GM19452 (cell line): ENCODE results near the gene SCRN2.

ENCODE experiments used
- ATAC-seq: cut with Tn5 transposase; IDR thresholded peaks from one replicate; pipeline ENCODE4 v1.9.1; 2021; ENCODE audit not compliant: unreplicated experiment

Gene SCRN2

DNA sequence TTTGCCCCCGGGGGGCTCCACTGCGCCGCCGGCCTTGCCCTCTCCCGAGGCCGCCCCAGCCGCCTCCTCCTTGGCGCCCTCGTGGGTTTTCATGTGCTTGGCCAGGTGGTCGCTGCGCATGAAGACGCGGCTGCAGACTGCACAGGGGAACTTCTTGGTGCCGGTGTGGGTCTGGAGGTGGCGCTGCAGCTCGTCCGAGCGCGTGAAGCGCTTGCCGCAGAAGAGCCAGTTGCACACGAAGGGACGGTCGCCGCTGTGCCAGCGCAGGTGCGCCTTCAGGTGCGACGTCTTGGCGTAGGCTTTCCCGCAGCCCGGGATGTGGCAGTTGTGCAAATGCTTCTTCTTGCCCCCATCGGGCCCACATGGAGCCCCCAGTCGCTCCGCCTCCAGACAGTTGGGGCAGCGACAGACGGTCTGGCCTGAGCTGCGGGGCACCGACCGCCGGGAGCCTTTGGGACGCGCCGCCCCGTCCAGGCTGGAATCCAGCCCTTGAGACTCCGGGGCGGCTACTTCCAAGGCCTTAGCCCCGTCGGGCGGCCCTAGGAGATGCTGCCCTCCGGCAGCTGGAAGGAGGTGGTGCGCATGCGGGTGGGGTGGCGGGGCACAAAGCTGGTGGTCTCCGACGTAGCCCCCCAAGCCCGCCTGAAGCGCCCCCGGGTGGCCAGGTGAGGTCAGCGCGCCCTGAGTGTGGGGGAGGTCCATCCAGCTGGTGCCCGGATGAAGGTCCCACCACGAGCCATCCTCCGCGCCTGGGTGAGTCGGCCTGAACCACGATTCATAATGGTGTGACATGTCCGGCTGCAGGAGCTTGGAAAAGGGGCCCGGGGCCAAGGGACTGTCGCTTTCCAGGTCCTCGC is 6.5 kb upstream of the SCRN2 start:
- no peak for ATAC-seq

- no peak for ATAC-seq
Observed at GRCh38 chr17:47846716-47847340, 5.8 kb upstream of the SCRN2 start.

- no peak for ATAC-seq
Observed at GRCh38 chr17:47845716-47846075, 4.6 kb upstream of the SCRN2 start.

DNA sequence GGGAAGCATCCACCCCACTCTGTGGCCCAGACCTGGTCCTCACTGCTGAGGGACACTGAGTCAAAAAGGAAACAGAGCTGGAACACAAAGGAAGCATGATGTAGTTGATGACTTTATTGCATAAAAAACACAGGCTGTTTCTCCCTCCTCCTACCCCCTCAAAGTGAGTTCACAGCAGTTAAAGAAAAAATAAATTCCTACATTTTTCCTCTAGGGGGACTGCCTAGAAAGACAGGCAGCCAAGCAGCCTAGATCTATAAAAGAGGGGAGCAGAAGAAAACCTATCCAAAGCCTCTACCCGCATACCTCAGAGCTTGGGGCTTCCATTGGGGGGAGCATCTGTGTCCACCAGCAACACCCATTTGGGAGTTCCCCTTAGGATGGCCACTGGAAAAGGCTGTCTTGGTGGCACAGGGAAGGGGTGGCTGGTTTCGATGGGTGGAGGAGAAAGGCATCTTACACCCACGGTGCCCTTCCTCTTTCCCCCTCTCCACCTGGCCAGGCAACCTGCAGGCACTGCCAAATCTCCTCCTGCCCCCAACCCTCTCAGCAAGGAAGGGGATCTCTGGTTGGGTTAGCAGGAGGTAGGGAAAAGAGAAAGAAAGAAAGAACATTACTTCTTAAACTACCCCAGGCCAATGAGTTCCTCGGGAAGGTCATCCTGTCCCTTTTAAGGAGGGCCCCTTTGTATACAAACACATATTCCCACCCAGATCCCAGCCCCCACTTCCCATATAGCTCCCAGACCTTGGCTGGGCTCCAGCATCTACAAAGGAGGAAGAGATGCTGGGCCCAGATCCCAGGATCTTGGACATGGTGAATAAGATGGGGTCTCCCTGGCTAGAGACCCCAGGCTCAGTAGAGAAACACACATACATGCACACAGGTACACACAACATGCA is 4.0 kb upstream of the SCRN2 start:
- no peak for ATAC-seq

DNA sequence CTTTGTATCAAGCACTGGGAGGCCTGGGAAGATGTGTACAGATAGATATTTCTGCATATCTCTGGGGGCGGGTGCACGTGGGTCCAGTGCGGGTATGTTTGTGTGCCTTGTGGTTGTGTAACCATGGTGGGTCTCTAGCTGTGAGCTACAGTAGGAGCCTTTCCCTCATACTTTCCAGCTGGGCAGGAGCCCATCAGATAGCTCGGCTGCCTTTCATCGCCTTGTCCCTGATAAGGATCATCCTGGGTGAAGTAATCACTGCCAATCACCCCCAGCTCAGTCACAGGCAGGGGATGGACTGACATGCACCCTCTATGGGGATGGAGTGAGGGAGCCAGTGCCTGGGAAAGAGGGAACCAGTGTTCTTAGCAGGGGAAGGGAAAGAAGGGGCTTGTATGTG is 3.2 kb upstream of the SCRN2 start:
- no peak for ATAC-seq

- no peak for ATAC-seq
Observed at GRCh38 chr17:47843391-47843730, 2.3 kb upstream of the SCRN2 start.

- ATAC-seq: no peak
Observed at GRCh38 chr17:47841488-47842291, 617 bp upstream of the SCRN2 start.

DNA sequence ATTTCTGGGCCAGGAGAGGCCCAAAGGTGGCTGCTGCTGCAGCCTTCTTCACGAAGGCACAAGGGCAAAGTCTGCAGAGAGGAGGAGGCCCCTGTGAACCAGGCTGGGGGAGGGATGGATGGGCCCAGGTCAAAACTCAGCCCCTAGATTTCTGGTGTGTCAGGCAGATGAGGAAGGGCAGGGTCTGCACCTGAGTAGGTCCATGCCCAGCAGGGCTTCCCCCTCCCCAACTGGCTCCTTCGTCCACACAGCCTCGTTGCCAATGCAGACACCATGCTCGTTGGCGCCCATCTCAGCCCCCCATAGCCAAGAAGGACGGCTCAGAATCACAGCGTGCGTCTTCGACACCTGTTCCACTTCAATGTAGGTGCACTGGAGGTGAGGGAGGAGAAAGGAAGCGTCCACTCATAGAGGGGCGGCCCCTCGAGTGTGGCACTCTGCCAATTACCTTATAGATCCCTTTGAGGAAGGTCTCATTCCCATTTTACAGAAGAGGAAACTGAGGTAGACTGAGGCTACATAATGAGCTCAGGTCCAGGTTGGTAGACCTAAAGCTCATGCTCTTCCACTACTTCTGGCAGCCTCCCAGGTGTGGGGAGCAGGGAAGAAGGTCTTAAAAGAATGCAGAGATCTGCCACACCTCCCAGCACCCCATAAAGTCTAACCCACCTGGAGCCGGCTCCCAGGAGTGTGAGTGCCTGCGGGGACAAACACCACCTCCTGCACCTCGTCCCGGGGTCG is 902 bp downstream of the SCRN2 start:
- no peak for ATAC-seq

DNA sequence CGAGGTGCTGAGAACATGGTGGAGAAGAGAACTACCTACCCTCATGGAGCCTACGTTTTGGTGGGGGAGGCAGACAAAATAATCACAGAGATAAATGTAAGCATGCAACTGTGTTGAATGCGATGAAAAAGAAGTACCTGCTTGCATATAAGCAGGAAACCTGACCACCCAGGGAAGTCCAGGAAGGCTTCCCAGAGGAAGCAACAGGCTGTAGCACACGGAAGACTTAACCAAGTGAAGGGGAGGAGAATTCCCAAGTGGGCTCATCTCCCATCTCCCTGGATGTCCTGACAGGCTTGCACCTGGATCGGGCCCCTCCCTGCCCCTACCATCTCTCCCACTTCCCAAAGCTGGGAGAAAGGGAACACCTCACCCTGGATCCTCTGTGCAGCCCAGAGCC is 2.0 kb downstream of the SCRN2 start:
- no peak for ATAC-seq

DNA sequence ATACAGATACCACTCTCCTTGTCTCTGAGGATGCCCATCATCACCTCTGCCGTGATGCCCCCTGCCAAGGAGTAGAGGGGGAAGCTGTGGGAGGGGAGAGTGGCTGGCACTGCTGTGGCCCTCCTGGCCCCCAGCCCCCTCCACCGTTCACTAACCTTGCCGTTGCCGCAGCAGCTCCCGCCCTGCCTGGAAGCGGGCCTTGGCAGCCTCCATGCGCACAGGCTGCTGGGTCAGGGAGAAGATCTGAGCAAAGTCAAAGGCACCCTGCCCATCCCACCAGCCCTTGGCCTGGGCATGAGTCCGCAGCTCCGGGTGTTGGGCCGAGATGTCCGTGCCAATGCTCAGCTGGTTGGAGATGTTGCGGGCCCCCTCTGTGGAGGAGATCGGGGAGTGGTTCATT is 2.4 kb downstream of the SCRN2 start:
- no peak for ATAC-seq

DNA sequence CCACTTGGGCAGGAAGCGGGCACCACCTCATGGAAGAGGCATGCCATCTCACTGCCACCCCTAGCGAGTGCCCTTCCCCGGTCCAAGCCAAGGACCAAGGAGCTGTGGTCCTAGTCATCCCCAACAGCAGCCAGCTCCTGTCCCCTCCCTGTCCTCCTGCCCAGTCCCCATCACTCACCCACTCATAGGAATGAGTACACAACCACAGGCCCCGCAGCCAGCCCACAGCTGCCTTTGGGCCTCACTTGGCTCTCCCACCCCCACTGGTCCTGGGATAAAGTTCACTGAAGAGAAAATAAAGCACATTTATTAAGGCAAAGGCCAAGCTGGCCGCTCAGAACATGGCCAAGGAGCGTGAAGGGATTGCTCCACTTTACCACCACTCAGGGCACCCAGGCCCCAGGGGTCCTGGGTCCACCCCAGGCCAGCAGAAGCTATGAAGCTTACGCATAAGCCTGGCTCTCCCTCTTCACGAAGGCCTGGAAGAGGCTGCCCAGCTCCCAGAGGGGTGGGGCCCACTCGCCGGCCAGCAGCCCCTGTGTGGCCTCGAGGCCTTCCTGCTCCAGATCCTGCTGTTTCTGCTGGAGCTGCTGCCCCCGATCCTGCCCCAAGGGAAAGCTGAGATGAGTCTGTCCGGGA is 3.6 kb downstream of the SCRN2 start:
- ATAC-seq: no peak

DNA sequence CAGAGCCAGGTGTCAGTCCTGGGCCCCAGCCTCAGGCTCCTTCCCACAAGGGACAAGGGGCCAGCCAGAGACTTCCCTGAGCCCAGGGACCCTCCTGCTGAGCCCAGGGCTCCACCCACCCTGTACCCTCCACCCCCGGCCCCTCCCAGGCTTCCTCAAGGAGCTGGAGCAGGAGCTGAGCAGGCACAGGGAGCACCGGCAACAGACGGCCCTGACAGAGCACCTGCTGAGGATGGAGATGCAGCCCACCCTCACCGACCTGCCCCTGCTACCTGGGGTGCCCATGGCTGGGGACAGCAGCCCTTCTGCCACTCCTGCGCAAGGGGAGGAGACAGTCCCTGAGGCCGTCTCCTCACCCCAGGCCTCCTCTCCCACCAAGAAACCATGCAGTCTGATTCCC is 4.5 kb downstream of the SCRN2 start:
- no peak for ATAC-seq

GRCh38 chr17:47834756-47835155 is 6.3 kb downstream of the SCRN2 start:
- ATAC-seq: no peak

- no peak for ATAC-seq
Observed at GRCh38 chr17:47831934-47832327, 9.1 kb downstream of the SCRN2 start.

DNA sequence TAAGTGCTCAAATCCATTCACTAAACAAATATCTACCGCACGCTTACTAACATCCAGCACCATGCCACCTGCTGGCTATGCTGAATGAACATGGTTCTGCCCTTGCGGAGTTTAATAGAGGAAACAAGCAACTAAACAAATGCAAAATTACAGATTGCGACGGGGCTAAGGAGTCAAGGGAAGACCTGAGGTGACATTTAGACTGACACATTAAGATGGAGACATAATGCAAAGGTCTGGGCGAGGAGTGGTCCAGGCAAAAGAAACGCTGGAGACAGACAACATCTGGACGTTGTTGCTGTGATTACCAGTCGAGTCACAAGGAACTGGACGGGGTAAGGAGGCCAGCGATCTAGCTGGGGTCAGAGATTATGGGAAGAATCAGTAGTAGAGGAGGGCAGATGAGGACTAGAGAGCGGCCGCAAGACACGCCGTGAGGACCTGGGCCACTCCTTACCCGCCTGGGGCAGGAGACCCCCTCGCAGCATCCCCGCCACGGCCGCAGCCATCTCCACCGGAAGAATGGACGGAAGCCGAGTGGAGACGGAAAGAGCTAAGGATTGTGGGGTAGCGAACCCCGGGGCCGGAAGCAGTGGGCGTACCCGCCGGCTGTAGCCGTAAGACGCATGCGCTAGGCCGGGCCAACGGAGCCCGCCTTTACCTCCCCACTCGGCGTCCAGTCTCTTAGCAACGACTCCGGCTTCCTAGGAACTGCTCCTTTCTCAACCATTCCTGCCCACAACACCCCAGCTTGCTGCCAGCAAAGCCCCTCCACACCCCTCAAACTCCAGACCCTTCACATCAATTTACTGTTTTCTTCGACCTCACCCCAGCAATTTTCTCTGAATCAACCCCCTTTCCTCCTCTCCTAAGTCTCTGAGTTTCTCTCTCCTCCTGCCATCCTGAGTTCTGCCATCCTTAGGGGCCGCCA is 9.8 kb downstream of the SCRN2 start, which contains the start of the genes LRRC46 and MRPL10:
LRRC46 (plus strand) TSS at position 668 of the 931 bp plus-strand sequence. CDS start 320 bp downstream, outside the sequence.
MRPL10 (minus strand) TSS at position 539 of the 931 bp plus-strand sequence; CDS start at position 509, 30 bp downstream.
- peak; percentile 79 for ATAC-seq

DNA sequence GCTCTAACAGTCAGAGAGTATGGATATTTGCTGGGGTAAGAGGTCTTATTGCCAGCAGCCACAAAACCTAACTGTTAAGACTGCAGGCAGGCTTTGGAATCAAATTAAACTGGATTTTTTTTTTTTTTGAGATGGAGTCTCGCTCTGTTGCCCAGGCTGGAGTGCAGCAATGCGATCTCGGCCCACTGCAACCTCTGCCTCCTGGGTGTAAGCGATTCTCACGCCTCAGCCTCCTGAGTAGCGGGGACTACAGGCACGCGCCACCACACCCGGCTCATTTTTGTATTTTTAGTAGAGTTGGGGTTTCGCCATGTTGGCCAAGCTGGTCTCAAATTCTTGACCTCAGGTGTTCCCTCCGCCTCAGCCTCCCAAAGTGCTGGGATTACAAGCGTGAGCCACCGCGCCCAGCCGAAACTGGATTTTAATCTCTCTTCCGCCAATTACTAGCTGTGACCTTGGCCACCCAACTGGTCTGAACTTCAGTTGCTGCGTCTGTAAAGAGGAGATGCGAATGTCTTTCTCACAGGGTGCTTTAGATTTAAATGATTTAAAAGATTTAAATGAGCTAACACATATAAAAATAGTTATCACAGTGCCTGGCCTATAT is 10.6 kb downstream of the SCRN2 start:
- no peak for ATAC-seq

GRCh38 chr17:47829870-47830269 is 11.2 kb downstream of the SCRN2 start:
- no peak for ATAC-seq

DNA sequence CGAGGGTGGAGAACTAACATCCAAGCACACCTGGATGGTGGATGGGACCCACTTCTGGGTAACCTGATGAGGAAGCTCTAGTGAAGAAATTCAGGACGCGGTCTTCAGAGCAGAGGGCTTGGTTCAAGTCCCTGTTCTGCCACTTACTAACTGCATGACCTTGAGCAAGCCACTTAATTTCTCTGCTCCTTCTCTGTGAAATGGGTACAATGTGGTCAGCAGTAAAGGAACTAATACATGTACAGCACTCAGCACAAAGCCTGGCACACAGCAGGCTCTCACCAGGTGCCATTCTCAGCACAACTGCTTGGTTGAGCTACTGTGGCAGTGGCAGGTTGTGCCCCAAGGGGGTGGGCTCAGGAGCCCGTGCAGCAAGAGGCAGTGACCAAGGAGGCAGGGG is 17.6 kb downstream of the SCRN2 start:
- no peak for ATAC-seq
